IMR-90 (cell line): ENCODE data around the gene STEAP4. TPM values are rescaled to one million over a fixed set of nuclear protein-coding genes. Genes with fewer than 3 reads are reported as not detected.

Source experiments
- ATAC-seq: fragments of 200-7000 bp; cut with Tn5 transposase; 2 replicates; pipeline ENCODE4 v1.9.1; 2020; ENCODE audit warnings: low read depth, mild to moderate bottlenecking, moderate library complexity
- BruUV-seq: library from RNA; stranded (reverse); fragments of 400-500 nt; replicated peaks from 2 replicates; lab custom pipeline; 2021; lab: Mats Ljungman, UMichigan
- CTCF ChIA-PET: fragments of 300-600 bp; formaldehyde crosslinking; extraction: SDS; loops from one replicate; lab custom pipeline; 2021; ENCODE audit warnings: antibody characterized with exemption; lab: Yijun Ruan, JAX
- POLR2A ChIA-PET: fragments of 300-600 bp; sonication (Branson Sonifier 250); formaldehyde crosslinking; loops from one replicate; lab custom pipeline; 2022; ENCODE audit warnings: antibody characterized with exemption; ENCODE audit not compliant: unreplicated experiment; lab: Charles Lee
- DNase-seq: peaks from one replicate; pipeline ENCODE4 v3.0.0; 2013
- H2AFZ ChIP-seq: replicated peaks from 2 replicates; pipeline ENCODE3; 2013; ENCODE audit warnings: low read length, mild to moderate bottlenecking; ENCODE audit not compliant: poor library complexity
- H2AK5ac ChIP-seq: 2 replicates; pipeline ENCODE4 v1.6.1; 2013; ENCODE audit warnings: low read depth, low read length, inconsistent platforms
- H2AK9ac ChIP-seq: replicated peaks from 2 replicates; pipeline ENCODE3; 2013; ENCODE audit warnings: mild to moderate bottlenecking, low read depth, low read length, moderate library complexity; ENCODE audit not compliant: poor library complexity
- H2BK120ac ChIP-seq: 2 replicates; pipeline ENCODE4 v1.6.1; 2013; ENCODE audit warnings: low read depth, low read length, inconsistent platforms
- H2BK15ac ChIP-seq: 3 replicates; pipeline ENCODE4 v1.6.1; 2013; ENCODE audit warnings: low read depth, low read length, inconsistent platforms
- H2BK20ac ChIP-seq: 2 replicates; pipeline ENCODE4 v1.6.1; 2013; ENCODE audit warnings: low read depth, mild to moderate bottlenecking, inconsistent platforms, low read length, moderate library complexity
- H2BK5ac ChIP-seq: 2 replicates; pipeline ENCODE4 v1.6.1; 2013; ENCODE audit warnings: mild to moderate bottlenecking, low read depth, low read length, inconsistent platforms; ENCODE audit not compliant: poor library complexity, severe bottlenecking
- H3K14ac ChIP-seq: replicated peaks from 2 replicates; pipeline ENCODE4 v1.6.1; 2013; ENCODE audit warnings: low read depth, low read length, inconsistent platforms
- H3K18ac ChIP-seq: 2 replicates; pipeline ENCODE4 v1.6.1; 2013; ENCODE audit warnings: low read depth, low read length, control low read depth
- H3K23ac ChIP-seq: 2 replicates; pipeline ENCODE4 v1.6.1; 2013; ENCODE audit warnings: low read depth, low read length, inconsistent platforms
- H3K27ac ChIP-seq: 2 replicates; pipeline ENCODE4 v1.5.1; 2013; ENCODE audit warnings: mild to moderate bottlenecking, control low read depth, low read length; ENCODE audit not compliant: insufficient read depth
- H3K27me3 ChIP-seq: 2 replicates; pipeline ENCODE4 v1.6.1; 2013; ENCODE audit warnings: low read length; ENCODE audit not compliant: control insufficient read depth, insufficient read depth
- H3K36me3 ChIP-seq: 2 replicates; pipeline ENCODE4 v1.6.1; 2013; ENCODE audit warnings: low read length, mixed read lengths; ENCODE audit not compliant: control insufficient read depth, insufficient read depth
- H3K4ac ChIP-seq: 2 replicates; pipeline ENCODE4 v1.6.1; 2013; ENCODE audit warnings: low read depth, low read length, inconsistent platforms
- H3K4me1 ChIP-seq: 2 replicates; pipeline ENCODE4 v1.6.1; 2013; ENCODE audit warnings: low read length, mixed read lengths; ENCODE audit not compliant: control insufficient read depth, insufficient read depth
- H3K4me2 ChIP-seq: 2 replicates; pipeline ENCODE4 v1.6.1; 2013; ENCODE audit warnings: low read depth, mild to moderate bottlenecking, control low read depth, low read length, moderate library complexity
- H3K4me3 ChIP-seq: 2 replicates; pipeline ENCODE4 v1.5.1; 2013; ENCODE audit warnings: low read depth, mild to moderate bottlenecking, control low read depth, low read length, moderate library complexity; ENCODE audit not compliant: insufficient read depth
- H3K56ac ChIP-seq: 2 replicates; pipeline ENCODE4 v1.6.1; 2013; ENCODE audit warnings: low read length, inconsistent platforms; ENCODE audit not compliant: insufficient read depth; ENCODE audit errors: extremely low read depth
- H3K79me1 ChIP-seq, 2 experiments: 2 replicates each; pipeline ENCODE4 v1.6.1; 2013; ENCODE audit warnings: low read length in 2 of 2, inconsistent platforms in 1 of 2, low read depth in 1 of 2
- H3K9ac ChIP-seq: 2 replicates; pipeline ENCODE4 v1.6.1; 2013; ENCODE audit warnings: low read depth, low read length, control low read depth
- H3K9me1 ChIP-seq: 2 replicates; pipeline ENCODE4 v1.6.1; 2013; ENCODE audit warnings: low read length, inconsistent platforms; ENCODE audit not compliant: insufficient read depth
- H3K9me3 ChIP-seq: 2 replicates; pipeline ENCODE4 v1.6.1; 2013; ENCODE audit warnings: low read length; ENCODE audit not compliant: control insufficient read depth, insufficient read depth
- H4K20me1 ChIP-seq: 2 replicates; pipeline ENCODE4 v1.6.1; 2013; ENCODE audit warnings: low read length, inconsistent platforms; ENCODE audit not compliant: insufficient read depth
- H4K5ac ChIP-seq: 2 replicates; pipeline ENCODE4 v1.6.1; 2013; ENCODE audit warnings: mild to moderate bottlenecking, low read depth, low read length, control low read depth
- H4K8ac ChIP-seq, 2 experiments: 2 replicates each; pipeline ENCODE4 v1.6.1; 2013; ENCODE audit warnings: low read depth in 2 of 2, low read length in 2 of 2, control low read depth in 1 of 2, inconsistent platforms in 1 of 2
- H4K91ac ChIP-seq: 2 replicates; pipeline ENCODE4 v1.6.1; 2013; ENCODE audit warnings: low read depth, low read length, inconsistent platforms; ENCODE audit not compliant: insufficient read depth
- BHLHE40 ChIP-seq: fragments of 150-350 bp; IDR thresholded peaks from 2 replicates; pipeline ENCODE4 v1.6.1; 2016; ENCODE audit warnings: mild to moderate bottlenecking, low read depth, low read length
- CEBPB ChIP-seq: IDR thresholded peaks from 2 replicates; pipeline ENCODE4 v1.6.1; 2012; ENCODE audit warnings: low read depth, low read length, improper control_type of control experiment
- CHD1 ChIP-seq: IDR thresholded peaks from 2 replicates; pipeline ENCODE4 v1.6.1; 2012; ENCODE audit warnings: low read depth, low read length, improper control_type of control experiment
- CTCF ChIP-seq: conservative IDR thresholded peaks from 2 replicates; pipeline ENCODE4 v1.5.1; 2012; ENCODE audit warnings: mild to moderate bottlenecking, low read depth, low read length, improper control_type of control experiment
- MAFK ChIP-seq: IDR thresholded peaks from 2 replicates; pipeline ENCODE4 v1.6.1; 2012; ENCODE audit warnings: low read depth, low read length, improper control_type of control experiment
- MAZ ChIP-seq: IDR thresholded peaks from 2 replicates; pipeline ENCODE4 v1.6.1; 2012; ENCODE audit warnings: low read depth, mild to moderate bottlenecking, low read length, improper control_type of control experiment, moderate library complexity, borderline replicate concordance
- MXI1 ChIP-seq: IDR thresholded peaks from 2 replicates; pipeline ENCODE4 v1.6.1; 2012; ENCODE audit warnings: low read depth, mild to moderate bottlenecking, low read length, moderate library complexity, borderline replicate concordance
- RAD21 ChIP-seq: IDR thresholded peaks from 2 replicates; pipeline ENCODE4 v1.6.1; 2012; ENCODE audit warnings: low read length, improper control_type of control experiment
- RCOR1 ChIP-seq: IDR thresholded peaks from 2 replicates; pipeline ENCODE4 v1.6.1; 2012; ENCODE audit warnings: mild to moderate bottlenecking, low read length, improper control_type of control experiment; ENCODE audit not compliant: insufficient replicate concordance
- RFX5 ChIP-seq: IDR thresholded peaks from 2 replicates; pipeline ENCODE4 v1.8.0; 2012; ENCODE audit warnings: low read depth, mild to moderate bottlenecking, low read length, moderate library complexity
- SMC3 ChIP-seq: fragments of 150-350 bp; IDR thresholded peaks from 2 replicates; pipeline ENCODE4 v1.6.1; 2016; ENCODE audit warnings: low read depth, mild to moderate bottlenecking, antibody characterized with exemption, low read length, moderate library complexity
- USF2 ChIP-seq: fragments of 150-350 bp; IDR thresholded peaks from 2 replicates; pipeline ENCODE4 v1.6.1; 2017; ENCODE audit warnings: mild to moderate bottlenecking, antibody characterized with exemption, low read length, low read depth
- dilution Hi-C: fragments of 300-500 bp; cut with HindIII; formaldehyde crosslinking; loops from one replicate; pipeline ENCODE4 v1.14.3; 2018; ENCODE audit warnings: low sequenced_read_pairs; ENCODE audit not compliant: unreplicated experiment
- in situ Hi-C: fragments of 300-500 bp; cut with MboI; formaldehyde crosslinking; loops from 3 replicates; pipeline ENCODE4 v1.14.3; 2019; ENCODE audit warnings: low sequenced_read_pairs, inconsistent platforms, mixed read lengths
- intact Hi-C: fragments of 100-400 bp; cut with micrococcal nuclease; formaldehyde crosslinking; loops from 2 replicates; pipeline ENCODE4 v1.10.0; 2022
- polyA plus RNA-seq, 3 experiments: library from polyadenylated mRNA; depleted of rRNA; stranded (reverse); fragments of >200 nt; gene quantifications; 2 replicates each; pipeline ENCODE4 v1.2.3, GENCODE V29; 2012; ENCODE audit warnings: low replicate concordance in 1 of 3
- total RNA-seq: library from RNA; depleted of rRNA; stranded (reverse); fragments of >200 nt; gene quantifications from 2 replicates; pipeline ENCODE4 v1.2.3, GENCODE V29; 2012
- TF ChIP-seq, protein P1 (sequence below): fragments of 150-350 bp; IDR thresholded peaks from 2 replicates; pipeline ENCODE4 v1.6.1; 2016; ENCODE audit warnings: low read depth, mild to moderate bottlenecking, low read length, moderate library complexity, borderline replicate concordance

Gene STEAP4
- total and polyA plus RNA-seq, 2 of the 4 experiments (the other 2 are of a cell fraction), result not detected

GRCh38 chr7:88329532-88330463 lies 23.1 kb upstream of the STEAP4 start (continued):
- TF ChIP-seq SMC3, result no peak

- Histone ChIP-seq H3K4me2 (no peak overlapping the region), H2AK5ac (no peak overlapping the region), H3K4ac (no peak overlapping the region), H3K79me1 (no peaks in the 10 kb centered on the region), H2BK5ac (no peak overlapping the region), H3K14ac (no peak overlapping the region), H4K8ac (no peak overlapping the region), H4K91ac (no peak overlapping the region), H2BK15ac (no peak overlapping the region), H3K9me3 (no peaks in the 10 kb centered on the region), H3K4me1 (no peaks in the 10 kb centered on the region), H3K4me3 (no peak overlapping the region), H3K27ac (no peak overlapping the region), H3K9me1 (no peaks in the 10 kb centered on the region), H3K36me3 (no peaks in the 10 kb centered on the region), H3K56ac (no peak overlapping the region), H3K27me3 (no peaks in the 10 kb centered on the region), H3K9ac (no peak overlapping the region), H2BK20ac (no peak overlapping the region), H2AK9ac (no peak overlapping the region), H4K20me1 (no peaks in the 10 kb centered on the region), H3K18ac (no peak overlapping the region), H2BK120ac (no peak overlapping the region), H2AFZ (no peak overlapping the region), H4K5ac (no peak overlapping the region), H3K23ac (no peak overlapping the region)
- no peak for ATAC-seq
- no peak for DNase-seq
- CTCF ChIA-PET, result no interaction called here
- BruUV-seq, result no TSS peak
- dilution Hi-C loops (no loop called here), intact Hi-C loops (no loop called here), in situ Hi-C loops (no loop called here)
- POLR2A ChIA-PET, result no interaction called here
- TF ChIP-seq, protein P1, sequence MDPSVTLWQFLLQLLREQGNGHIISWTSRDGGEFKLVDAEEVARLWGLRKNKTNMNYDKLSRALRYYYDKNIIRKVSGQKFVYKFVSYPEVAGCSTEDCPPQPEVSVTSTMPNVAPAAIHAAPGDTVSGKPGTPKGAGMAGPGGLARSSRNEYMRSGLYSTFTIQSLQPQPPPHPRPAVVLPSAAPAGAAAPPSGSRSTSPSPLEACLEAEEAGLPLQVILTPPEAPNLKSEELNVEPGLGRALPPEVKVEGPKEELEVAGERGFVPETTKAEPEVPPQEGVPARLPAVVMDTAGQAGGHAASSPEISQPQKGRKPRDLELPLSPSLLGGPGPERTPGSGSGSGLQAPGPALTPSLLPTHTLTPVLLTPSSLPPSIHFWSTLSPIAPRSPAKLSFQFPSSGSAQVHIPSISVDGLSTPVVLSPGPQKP, result no peak
- TF ChIP-seq CTCF, result no peak
- no peak for TF ChIP-seq MXI1
- TF ChIP-seq CHD1, result no peak
- no peak for TF ChIP-seq USF2
- no peak for TF ChIP-seq RFX5
- TF ChIP-seq CEBPB, result no peak
- TF ChIP-seq RCOR1, result no peak
- TF ChIP-seq BHLHE40, result no peak
- no peak for TF ChIP-seq MAFK
- no peak for TF ChIP-seq RAD21
- no peak for TF ChIP-seq MAZ
These were observed 22.1 kb upstream of the STEAP4 start for GRCh38 chr7:88328787-88329186.
